Measurements from ENCODE around the gene RAB33B. TPM values are rescaled to one million over a fixed set of nuclear protein-coding genes. Genes with fewer than 3 reads are reported as not detected.

RAB33B gene
- total RNA-seq, 1 experiment from 2014 or later = 4.5 TPM

DNA sequence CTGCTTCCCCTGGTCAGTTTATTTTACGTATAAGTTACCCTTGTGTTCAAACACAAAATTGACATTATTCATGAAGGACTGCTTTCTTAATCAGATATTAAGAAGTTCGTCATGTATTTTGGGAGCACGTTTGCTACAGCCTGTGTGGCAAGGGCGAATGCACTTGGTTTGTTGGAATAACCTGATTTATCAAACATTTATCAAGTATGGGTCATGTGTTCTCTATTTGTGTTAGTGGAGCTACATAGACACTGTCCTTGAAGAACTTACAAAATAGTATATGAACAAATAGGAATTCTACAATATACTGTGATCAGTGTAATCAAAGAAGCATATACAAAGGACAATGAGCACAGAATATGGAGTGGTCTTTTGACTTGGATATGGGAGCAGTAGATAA, 22.4 kb downstream of the RAB33B start:
- CTCF ChIA-PET = no interaction called here
- no peak for TF ChIP-seq TCF7L2 (IDR thresholded peaks at IDR 0.05; ENCODE audit: low read depth, low read length)
- TF ChIP-seq, protein P1, sequence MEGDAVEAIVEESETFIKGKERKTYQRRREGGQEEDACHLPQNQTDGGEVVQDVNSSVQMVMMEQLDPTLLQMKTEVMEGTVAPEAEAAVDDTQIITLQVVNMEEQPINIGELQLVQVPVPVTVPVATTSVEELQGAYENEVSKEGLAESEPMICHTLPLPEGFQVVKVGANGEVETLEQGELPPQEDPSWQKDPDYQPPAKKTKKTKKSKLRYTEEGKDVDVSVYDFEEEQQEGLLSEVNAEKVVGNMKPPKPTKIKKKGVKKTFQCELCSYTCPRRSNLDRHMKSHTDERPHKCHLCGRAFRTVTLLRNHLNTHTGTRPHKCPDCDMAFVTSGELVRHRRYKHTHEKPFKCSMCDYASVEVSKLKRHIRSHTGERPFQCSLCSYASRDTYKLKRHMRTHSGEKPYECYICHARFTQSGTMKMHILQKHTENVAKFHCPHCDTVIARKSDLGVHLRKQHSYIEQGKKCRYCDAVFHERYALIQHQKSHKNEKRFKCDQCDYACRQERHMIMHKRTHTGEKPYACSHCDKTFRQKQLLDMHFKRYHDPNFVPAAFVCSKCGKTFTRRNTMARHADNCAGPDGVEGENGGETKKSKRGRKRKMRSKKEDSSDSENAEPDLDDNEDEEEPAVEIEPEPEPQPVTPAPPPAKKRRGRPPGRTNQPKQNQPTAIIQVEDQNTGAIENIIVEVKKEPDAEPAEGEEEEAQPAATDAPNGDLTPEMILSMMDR (IDR thresholded peaks at IDR 0.05) = no peak
- no peak for TF ChIP-seq POLR2AphosphoS5 (IDR thresholded peaks at IDR 0.05; ENCODE audit: low read depth, low read length)
- no peak for TF ChIP-seq SIN3A (IDR thresholded peaks at IDR 0.05; ENCODE audit: borderline replicate concordance, insufficient read depth, low read depth, low read length)
- TF ChIP-seq, protein P2, sequence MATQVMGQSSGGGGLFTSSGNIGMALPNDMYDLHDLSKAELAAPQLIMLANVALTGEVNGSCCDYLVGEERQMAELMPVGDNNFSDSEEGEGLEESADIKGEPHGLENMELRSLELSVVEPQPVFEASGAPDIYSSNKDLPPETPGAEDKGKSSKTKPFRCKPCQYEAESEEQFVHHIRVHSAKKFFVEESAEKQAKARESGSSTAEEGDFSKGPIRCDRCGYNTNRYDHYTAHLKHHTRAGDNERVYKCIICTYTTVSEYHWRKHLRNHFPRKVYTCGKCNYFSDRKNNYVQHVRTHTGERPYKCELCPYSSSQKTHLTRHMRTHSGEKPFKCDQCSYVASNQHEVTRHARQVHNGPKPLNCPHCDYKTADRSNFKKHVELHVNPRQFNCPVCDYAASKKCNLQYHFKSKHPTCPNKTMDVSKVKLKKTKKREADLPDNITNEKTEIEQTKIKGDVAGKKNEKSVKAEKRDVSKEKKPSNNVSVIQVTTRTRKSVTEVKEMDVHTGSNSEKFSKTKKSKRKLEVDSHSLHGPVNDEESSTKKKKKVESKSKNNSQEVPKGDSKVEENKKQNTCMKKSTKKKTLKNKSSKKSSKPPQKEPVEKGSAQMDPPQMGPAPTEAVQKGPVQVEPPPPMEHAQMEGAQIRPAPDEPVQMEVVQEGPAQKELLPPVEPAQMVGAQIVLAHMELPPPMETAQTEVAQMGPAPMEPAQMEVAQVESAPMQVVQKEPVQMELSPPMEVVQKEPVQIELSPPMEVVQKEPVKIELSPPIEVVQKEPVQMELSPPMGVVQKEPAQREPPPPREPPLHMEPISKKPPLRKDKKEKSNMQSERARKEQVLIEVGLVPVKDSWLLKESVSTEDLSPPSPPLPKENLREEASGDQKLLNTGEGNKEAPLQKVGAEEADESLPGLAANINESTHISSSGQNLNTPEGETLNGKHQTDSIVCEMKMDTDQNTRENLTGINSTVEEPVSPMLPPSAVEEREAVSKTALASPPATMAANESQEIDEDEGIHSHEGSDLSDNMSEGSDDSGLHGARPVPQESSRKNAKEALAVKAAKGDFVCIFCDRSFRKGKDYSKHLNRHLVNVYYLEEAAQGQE (IDR thresholded peaks at IDR 0.05; ENCODE audit: insufficient read depth in 1 of 2, low read depth in 2 of 2, low read length in 1 of 2) = no peak

DNA sequence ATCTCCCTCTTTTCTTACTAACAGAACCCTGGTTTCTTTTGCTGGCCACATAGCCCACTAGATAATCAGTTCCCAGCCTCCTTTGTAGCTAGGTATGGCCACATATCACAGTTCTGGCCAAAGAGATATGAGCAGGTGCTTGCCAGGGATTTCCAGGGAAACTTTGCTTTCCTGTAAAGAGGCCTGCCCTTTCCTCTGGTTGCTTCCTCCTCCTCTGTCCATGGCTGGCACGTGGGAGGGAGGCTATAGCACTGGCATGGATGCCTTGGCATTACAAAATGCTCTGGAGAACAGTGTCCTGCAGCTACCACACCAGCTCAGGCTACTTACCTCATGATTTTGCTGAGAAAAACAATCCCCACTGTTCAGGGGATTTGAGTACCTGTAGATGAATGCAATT, 27.5 kb downstream of the RAB33B start:
- ATAC-seq = no peak
- intact Hi-C loops (cut with micrococcal nuclease; ENCODE audit: unreplicated experiment) = no loop called here

More for the DNA sequence above, 22.4 kb downstream of the RAB33B start:
- POLR2A ChIA-PET = interaction anchor here (0.5 kb wide), 1 partner anchor 11 kb away, joined by 10 read pairs; no protein-coding TSS in a partner anchor
- Histone ChIP-seq H3K4me3 (ENCODE audit: low read depth in 2 of 2, low read length in 2 of 2) (no peak overlapping the region), H3K4me1 (ENCODE audit: control insufficient read depth, insufficient read depth, low read length) (no peaks in the 10 kb centered on the region), H3K36me3 (ENCODE audit: control insufficient read depth, insufficient read depth, low read length) (no peaks in the 10 kb centered on the region), H3K27me3 (ENCODE audit: control insufficient read depth, insufficient read depth, low read length) (no peaks in the 10 kb centered on the region), H3K9me3 (ENCODE audit: control insufficient read depth, insufficient read depth, low read depth, low read length) (peaks cover 2% of the 10 kb centered on the region; the same call in 1 of the 2 replicates), H3K27ac (ENCODE audit: low read length) (no peak overlapping the region)
- no TSS peak for BruUV-seq (replicated peaks)
- in situ Hi-C loops (cut with HindIII; ENCODE audit: low pct_unique_long_range_greater_than_20kb, low sequenced_read_pairs) = no loop called here
- no peak for ATAC-seq
- DNase-seq (ENCODE audit: low read depth, low spot score) = no peak
- intact Hi-C loops (cut with micrococcal nuclease; ENCODE audit: unreplicated experiment) = no loop called here

More for the DNA sequence above, 27.5 kb downstream of the RAB33B start:
- no peak overlapping the region for H3K4me3 ChIP-seq (ENCODE audit: low read depth in 2 of 2, low read length in 2 of 2)
- no peaks in the 10 kb centered on the region for H3K36me3 ChIP-seq (ENCODE audit: control insufficient read depth, insufficient read depth, low read length)
- no TSS peak for BruUV-seq (replicated peaks)
- no peaks in the 10 kb centered on the region for H3K4me1 ChIP-seq (ENCODE audit: control insufficient read depth, insufficient read depth, low read length)
- in situ Hi-C loops (cut with HindIII; ENCODE audit: low pct_unique_long_range_greater_than_20kb, low sequenced_read_pairs) = no loop called here
- H3K9me3 ChIP-seq (ENCODE audit: control insufficient read depth, insufficient read depth, low read depth, low read length) = no peaks in the 10 kb centered on the region
- H3K27ac ChIP-seq (ENCODE audit: low read length) = no peak overlapping the region
- H3K27me3 ChIP-seq (ENCODE audit: control insufficient read depth, insufficient read depth, low read length) = no peaks in the 10 kb centered on the region
- no peak for TF ChIP-seq SIN3A (IDR thresholded peaks at IDR 0.05; ENCODE audit: borderline replicate concordance, insufficient read depth, low read depth, low read length)
- TF ChIP-seq POLR2AphosphoS5 (IDR thresholded peaks at IDR 0.05; ENCODE audit: low read depth, low read length) = no peak
- TF ChIP-seq, protein P1 (IDR thresholded peaks at IDR 0.05) = no peak
- TF ChIP-seq, protein P2 (IDR thresholded peaks at IDR 0.05; ENCODE audit: insufficient read depth in 1 of 2, low read depth in 2 of 2, low read length in 1 of 2) = no peak
- TF ChIP-seq TCF7L2 (IDR thresholded peaks at IDR 0.05; ENCODE audit: low read depth, low read length) = no peak
- ChIA-PET CTCF (no interaction called here), POLR2A (no interaction called here)
- DNase-seq (ENCODE audit: low read depth, low spot score) = no peak

All from Panc1 (cell line).